SK-N-SH treated with all-trans-retinoic acid at 6 μM for 48 hours (cell line): ENCODE measurements around the gene ZNF132.
"Not testable (repeated sequence)": the region's sequence is repeated elsewhere in the genome, so short reads cannot be mapped to it uniquely, and the experiment has no call there.

Experiments
- ATAC-seq: fragments of 200-7000 bp; cut with Tn5 transposase; 3 replicates; pipeline ENCODE4 v1.9.1; 2020; ENCODE audit warnings: mild to moderate bottlenecking, moderate library complexity
- BACH2 ChIP-seq: fragments of 250-450 bp; sonication (Bioruptor Pico); IDR thresholded peaks from 2 replicates; pipeline ENCODE4 v1.9.0; 2021; ENCODE audit warnings: mild to moderate bottlenecking, borderline replicate concordance
- ESRRG ChIP-seq: fragments of 250-450 bp; sonication (Bioruptor Pico); IDR thresholded peaks from 2 replicates; pipeline ENCODE4 v1.6.1; 2021; ENCODE audit warnings: mild to moderate bottlenecking
- GLIS3 ChIP-seq: fragments of 250-450 bp; sonication (Bioruptor Pico); IDR thresholded peaks from 2 replicates; pipeline ENCODE4 v1.5.0; 2020; ENCODE audit warnings: mild to moderate bottlenecking, moderate library complexity
- PPARA ChIP-seq: fragments of 250-450 bp; sonication (Bioruptor Pico); IDR thresholded peaks from 2 replicates; pipeline ENCODE4 v1.5.0; 2020; ENCODE audit warnings: mild to moderate bottlenecking, borderline replicate concordance
- TCF4 ChIP-seq: fragments of 250-450 bp; sonication (Bioruptor Pico); IDR thresholded peaks from 2 replicates; pipeline ENCODE4 v1.8.0; 2021; ENCODE audit warnings: mild to moderate bottlenecking, moderate library complexity, borderline replicate concordance
- TOX ChIP-seq: fragments of 250-450 bp; sonication (Bioruptor Pico); IDR thresholded peaks from 2 replicates; pipeline ENCODE4 v1.8.0; 2021; ENCODE audit warnings: mild to moderate bottlenecking, moderate library complexity, borderline replicate concordance
- ZFP3 ChIP-seq: fragments of 250-450 bp; sonication (Bioruptor Pico); IDR thresholded peaks from 2 replicates; pipeline ENCODE4 v1.5.0; 2020; ENCODE audit warnings: mild to moderate bottlenecking, moderate library complexity
- ZFP30 ChIP-seq: fragments of 450-650 bp; formaldehyde crosslinking; IDR thresholded peaks from 2 replicates; pipeline ENCODE4 v1.5.0; 2022; ENCODE audit warnings: mild to moderate bottlenecking, moderate library complexity
- ZNF8 ChIP-seq: fragments of 450-650 bp; formaldehyde crosslinking; IDR thresholded peaks from 2 replicates; pipeline ENCODE4 v1.5.0; 2020; ENCODE audit warnings: mild to moderate bottlenecking, moderate library complexity
- TF ChIP-seq, protein P1 (sequence below): fragments of 250-450 bp; sonication (Bioruptor Pico); IDR thresholded peaks from 2 replicates; pipeline ENCODE4 v1.5.1; 2020; ENCODE audit warnings: low read depth, mild to moderate bottlenecking, moderate library complexity
- TF ChIP-seq, protein P2 (sequence below): fragments of 250-450 bp; sonication (Bioruptor Pico); IDR thresholded peaks from 2 replicates; pipeline ENCODE4 v1.5.0; 2020; ENCODE audit warnings: mild to moderate bottlenecking, moderate library complexity
- TF ChIP-seq, protein P3 (sequence below): fragments of 250-450 bp; sonication (Bioruptor Pico); IDR thresholded peaks from 2 replicates; pipeline ENCODE4 v1.8.0; 2021; ENCODE audit warnings: low read depth, mild to moderate bottlenecking, moderate library complexity, borderline replicate concordance
- TF ChIP-seq, protein P4 (sequence below): fragments of 250-450 bp; sonication (Bioruptor Pico); IDR thresholded peaks from 2 replicates; pipeline ENCODE4 v1.5.1; 2021; ENCODE audit warnings: mild to moderate bottlenecking, moderate library complexity
- TF ChIP-seq, protein P5 (sequence below): fragments of 250-450 bp; sonication (Bioruptor Pico); IDR thresholded peaks from 2 replicates; pipeline ENCODE4 v1.8.0; 2020; ENCODE audit warnings: mild to moderate bottlenecking, moderate library complexity, borderline replicate concordance

Gene ZNF132

DNA sequence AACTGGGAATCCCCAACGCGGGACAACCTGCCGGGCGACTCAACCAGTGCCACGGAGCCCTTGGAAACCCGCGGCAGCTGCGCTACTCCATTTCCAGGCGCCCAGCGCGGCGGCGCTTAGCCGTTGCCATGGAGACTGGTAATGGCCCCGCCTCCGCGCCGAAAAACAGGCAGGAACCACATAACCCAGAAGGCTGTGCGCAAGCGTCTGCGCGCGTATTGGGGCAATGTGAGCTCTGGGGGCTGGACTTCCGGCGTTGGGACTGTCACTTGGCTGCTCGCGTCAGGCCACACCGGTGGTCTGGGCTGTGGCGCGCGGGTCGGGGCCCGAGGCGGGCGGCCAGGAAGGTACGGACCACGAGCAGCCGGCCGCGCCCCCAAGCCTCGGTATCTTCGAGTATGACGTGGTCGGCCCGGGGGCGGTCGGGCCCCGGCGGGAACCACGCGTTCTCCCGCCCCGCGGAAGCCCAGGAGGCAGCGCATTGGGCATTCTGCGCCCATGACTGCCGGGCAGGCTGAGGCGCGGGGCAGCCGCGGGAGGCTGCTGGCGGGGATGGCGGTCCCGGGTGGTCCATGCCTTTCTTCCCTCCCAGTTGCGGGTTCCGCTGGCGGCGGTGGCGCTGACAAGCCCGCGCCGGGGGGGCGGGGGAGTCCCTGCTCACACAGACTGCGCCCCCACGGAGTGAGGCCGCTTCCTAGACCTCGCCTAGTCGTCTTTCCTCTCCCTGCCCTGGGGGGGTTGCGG is 11.6 kb upstream of the ZNF132 start, which contains the start of gene ZNF324B:
TSS of gene ZNF324B (plus strand) at position 265 of the 744 bp plus-strand sequence. CDS start 2,080 bp downstream, outside the sequence.
- peak; percentile 98 for ATAC-seq
- no peak for TF ChIP-seq PPARA (CRISPR knock-in tag)

DNA sequence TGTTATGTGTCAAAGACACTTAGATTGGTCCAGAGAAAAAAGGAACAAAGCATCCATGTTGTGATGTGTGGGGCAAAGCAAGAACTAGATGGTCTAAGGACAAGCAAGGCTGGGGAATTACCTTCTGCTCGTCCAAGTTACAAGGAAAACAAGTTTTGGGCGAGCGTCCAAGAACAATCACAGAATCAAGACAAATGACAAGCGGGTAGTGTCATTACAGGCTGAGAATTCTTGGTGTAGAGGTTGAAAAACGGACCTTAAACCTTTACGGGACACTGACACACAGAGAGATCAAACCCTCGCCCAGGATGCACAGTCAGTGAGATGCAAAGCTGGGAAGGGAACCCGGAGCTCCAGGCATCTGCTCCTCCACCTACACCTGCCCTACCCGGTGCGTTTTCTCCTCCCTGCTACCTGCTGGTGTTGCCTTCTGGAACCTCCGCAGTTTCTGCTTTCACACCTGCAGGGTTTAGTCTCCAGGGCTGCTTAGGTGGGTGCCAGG is 11.0 kb upstream of the ZNF132 start:
- TF ChIP-seq, protein P1, sequence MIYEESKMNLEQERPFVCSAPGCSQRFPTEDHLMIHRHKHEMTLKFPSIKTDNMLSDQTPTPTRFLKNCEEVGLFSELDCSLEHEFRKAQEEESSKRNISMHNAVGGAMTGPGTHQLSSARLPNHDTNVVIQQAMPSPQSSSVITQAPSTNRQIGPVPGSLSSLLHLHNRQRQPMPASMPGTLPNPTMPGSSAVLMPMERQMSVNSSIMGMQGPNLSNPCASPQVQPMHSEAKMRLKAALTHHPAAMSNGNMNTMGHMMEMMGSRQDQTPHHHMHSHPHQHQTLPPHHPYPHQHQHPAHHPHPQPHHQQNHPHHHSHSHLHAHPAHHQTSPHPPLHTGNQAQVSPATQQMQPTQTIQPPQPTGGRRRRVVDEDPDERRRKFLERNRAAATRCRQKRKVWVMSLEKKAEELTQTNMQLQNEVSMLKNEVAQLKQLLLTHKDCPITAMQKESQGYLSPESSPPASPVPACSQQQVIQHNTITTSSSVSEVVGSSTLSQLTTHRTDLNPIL (CRISPR knock-in tag): no peak
- TF ChIP-seq, protein P2, sequence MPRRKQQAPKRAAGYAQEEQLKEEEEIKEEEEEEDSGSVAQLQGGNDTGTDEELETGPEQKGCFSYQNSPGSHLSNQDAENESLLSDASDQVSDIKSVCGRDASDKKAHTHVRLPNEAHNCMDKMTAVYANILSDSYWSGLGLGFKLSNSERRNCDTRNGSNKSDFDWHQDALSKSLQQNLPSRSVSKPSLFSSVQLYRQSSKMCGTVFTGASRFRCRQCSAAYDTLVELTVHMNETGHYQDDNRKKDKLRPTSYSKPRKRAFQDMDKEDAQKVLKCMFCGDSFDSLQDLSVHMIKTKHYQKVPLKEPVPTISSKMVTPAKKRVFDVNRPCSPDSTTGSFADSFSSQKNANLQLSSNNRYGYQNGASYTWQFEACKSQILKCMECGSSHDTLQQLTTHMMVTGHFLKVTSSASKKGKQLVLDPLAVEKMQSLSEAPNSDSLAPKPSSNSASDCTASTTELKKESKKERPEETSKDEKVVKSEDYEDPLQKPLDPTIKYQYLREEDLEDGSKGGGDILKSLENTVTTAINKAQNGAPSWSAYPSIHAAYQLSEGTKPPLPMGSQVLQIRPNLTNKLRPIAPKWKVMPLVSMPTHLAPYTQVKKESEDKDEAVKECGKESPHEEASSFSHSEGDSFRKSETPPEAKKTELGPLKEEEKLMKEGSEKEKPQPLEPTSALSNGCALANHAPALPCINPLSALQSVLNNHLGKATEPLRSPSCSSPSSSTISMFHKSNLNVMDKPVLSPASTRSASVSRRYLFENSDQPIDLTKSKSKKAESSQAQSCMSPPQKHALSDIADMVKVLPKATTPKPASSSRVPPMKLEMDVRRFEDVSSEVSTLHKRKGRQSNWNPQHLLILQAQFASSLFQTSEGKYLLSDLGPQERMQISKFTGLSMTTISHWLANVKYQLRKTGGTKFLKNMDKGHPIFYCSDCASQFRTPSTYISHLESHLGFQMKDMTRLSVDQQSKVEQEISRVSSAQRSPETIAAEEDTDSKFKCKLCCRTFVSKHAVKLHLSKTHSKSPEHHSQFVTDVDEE (CRISPR knock-in tag): no peak
- TF ChIP-seq ZNF8 (CRISPR knock-in tag): no peak
- TF ChIP-seq, protein P3, sequence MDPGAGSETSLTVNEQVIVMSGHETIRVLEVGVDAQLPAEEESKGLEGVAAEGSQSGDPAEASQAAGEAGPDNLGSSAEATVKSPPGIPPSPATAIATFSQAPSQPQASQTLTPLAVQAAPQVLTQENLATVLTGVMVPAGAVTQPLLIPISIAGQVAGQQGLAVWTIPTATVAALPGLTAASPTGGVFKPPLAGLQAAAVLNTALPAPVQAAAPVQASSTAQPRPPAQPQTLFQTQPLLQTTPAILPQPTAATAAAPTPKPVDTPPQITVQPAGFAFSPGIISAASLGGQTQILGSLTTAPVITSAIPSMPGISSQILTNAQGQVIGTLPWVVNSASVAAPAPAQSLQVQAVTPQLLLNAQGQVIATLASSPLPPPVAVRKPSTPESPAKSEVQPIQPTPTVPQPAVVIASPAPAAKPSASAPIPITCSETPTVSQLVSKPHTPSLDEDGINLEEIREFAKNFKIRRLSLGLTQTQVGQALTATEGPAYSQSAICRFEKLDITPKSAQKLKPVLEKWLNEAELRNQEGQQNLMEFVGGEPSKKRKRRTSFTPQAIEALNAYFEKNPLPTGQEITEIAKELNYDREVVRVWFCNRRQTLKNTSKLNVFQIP: no peak
- TF ChIP-seq TCF4 (CRISPR knock-in tag): no peak
- TF ChIP-seq ZFP3: no peak
- TF ChIP-seq GLIS3 (CRISPR knock-in tag): no peak
- no peak for TF ChIP-seq ESRRG (CRISPR knock-in tag)
- TF ChIP-seq BACH2 (CRISPR knock-in tag): no peak
- TF ChIP-seq PPARA (CRISPR knock-in tag): no peak
- peak; percentile 30 for ATAC-seq

DNA sequence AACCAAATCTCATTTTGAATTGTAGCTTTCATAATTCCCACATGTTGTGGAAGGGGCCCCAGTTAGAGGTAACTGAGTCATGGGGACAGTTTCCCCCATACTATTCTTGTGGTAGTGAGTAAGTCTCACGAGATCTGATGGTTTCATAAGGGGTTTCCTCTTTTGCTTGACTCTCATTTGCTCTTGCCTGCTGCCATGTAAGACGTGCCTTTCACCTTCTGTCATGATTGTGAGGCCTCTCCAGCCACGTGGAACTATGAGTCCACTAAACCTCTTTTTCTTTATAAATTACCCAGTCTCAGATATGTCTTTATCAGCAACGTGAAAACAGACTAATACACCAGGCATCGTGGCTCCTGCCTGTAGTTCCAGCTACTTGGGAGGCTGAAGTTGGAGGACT is 10.0 kb upstream of the ZNF132 start:
- not testable (repeated sequence) for ATAC-seq

DNA sequence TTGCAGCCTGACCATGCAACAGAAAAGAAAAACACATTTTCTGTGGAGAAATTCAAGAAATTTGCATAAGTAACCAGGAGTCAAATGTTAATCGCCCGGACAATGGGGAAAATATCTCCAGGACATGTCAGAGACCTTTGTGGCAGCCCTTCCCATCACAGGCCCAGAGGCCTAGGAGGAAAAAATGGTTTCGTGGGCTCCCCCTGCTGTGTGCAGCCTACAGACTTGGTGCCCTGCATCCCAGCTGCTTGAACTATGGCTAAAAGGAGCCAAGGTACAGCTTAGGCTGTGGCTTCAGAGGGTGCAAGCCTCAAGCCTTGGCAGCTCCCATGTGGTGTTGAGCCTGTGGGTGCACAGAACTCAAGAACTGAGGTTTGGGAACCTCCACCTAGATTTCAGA is 8.9 kb upstream of the ZNF132 start:
- ATAC-seq: not testable (repeated sequence)

DNA sequence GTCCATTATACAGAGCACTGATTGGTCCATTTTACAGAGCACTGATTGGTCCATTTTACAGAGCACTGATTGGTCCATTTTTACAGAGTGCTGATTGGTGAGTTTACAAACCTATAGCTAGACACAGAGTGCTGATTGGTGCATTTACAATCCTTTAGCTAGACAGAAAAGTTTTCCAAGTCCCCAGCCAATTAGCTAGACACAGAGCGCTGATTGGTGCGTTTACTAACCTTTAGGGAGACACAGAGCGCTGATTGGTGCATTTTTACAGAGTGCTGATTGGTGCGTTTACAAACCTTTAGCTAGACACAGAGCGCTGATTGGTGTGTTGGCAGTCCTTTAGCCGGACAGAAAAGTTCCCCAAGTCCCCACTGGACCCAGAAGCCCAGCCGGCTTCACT is 3.0 kb upstream of the ZNF132 start:
- ATAC-seq: not testable (repeated sequence)

DNA sequence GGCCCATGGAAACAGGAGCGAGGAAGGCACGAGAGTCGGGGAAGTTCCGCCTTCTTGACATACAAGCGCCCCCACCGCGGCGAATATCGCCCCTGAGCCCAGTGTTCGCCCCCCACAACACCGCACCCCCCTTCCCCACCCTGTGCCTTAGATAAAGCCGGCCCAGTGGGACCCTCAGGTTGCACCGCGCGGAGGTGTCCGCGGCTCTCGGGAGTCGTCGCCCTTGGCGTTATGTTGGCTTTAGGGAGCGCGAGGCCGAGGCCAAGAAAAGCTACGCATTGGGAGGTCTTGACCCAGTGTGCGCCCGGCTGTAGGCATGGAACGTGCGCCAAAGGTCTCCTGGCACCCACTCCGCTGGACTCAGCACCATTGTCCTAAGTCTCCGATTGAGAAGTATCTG is 603 bp upstream of the ZNF132 start:
- TF ChIP-seq ZFP30 (CRISPR knock-in tag): no peak
- TF ChIP-seq, protein P4, sequence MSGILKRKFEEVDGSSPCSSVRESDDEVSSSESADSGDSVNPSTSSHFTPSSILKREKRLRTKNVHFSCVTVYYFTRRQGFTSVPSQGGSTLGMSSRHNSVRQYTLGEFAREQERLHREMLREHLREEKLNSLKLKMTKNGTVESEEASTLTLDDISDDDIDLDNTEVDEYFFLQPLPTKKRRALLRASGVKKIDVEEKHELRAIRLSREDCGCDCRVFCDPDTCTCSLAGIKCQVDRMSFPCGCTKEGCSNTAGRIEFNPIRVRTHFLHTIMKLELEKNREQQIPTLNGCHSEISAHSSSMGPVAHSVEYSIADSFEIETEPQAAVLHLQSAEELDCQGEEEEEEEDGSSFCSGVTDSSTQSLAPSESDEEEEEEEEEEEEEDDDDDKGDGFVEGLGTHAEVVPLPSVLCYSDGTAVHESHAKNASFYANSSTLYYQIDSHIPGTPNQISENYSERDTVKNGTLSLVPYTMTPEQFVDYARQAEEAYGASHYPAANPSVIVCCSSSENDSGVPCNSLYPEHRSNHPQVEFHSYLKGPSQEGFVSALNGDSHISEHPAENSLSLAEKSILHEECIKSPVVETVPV (CRISPR knock-in tag): no peak
- TF ChIP-seq, protein P2 (CRISPR knock-in tag): no peak
- TF ChIP-seq, protein P5, sequence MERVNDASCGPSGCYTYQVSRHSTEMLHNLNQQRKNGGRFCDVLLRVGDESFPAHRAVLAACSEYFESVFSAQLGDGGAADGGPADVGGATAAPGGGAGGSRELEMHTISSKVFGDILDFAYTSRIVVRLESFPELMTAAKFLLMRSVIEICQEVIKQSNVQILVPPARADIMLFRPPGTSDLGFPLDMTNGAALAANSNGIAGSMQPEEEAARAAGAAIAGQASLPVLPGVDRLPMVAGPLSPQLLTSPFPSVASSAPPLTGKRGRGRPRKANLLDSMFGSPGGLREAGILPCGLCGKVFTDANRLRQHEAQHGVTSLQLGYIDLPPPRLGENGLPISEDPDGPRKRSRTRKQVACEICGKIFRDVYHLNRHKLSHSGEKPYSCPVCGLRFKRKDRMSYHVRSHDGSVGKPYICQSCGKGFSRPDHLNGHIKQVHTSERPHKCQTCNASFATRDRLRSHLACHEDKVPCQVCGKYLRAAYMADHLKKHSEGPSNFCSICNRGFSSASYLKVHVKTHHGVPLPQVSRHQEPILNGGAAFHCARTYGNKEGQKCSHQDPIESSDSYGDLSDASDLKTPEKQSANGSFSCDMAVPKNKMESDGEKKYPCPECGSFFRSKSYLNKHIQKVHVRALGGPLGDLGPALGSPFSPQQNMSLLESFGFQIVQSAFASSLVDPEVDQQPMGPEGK (CRISPR knock-in tag): no peak
- TF ChIP-seq TOX (CRISPR knock-in tag): no peak
- no peak for ATAC-seq
